ENCODE measurements around the gene PLAC8L1. TPM values are rescaled to one million over a fixed set of nuclear protein-coding genes. Genes with fewer than 3 reads are reported as not detected.

Gene PLAC8L1
- total and polyA plus RNA-seq, 4 donors = 0.46 to 0.51 TPM; not detected in 2

GRCh38 chr5:146076455-146076854 lies 28.9 kb downstream of the PLAC8L1 start:
- 53 to 62% methylated on average over 4 of the region's 4 CpGs for WGBS, 2 donors
- Histone ChIP-seq H3K4me3 (no peak overlapping the region), H3K9me3 (ENCODE audit: control insufficient read depth in 4 of 4, insufficient read depth in 3 of 4, low read length in 3 of 4) (no peaks in the 10 kb centered on the region), H3K27me3 (ENCODE audit: control insufficient read depth in 3 of 3, insufficient read depth in 3 of 3, low read length in 2 of 3) (peaks cover 0 to 34% (median 15%) of the 10 kb centered on the region in 3 donors), H3K9ac (ENCODE audit: insufficient read depth in 1 of 2, low read length in 2 of 2) (no peak overlapping the region), H3K4me1 (ENCODE audit: control insufficient read depth in 5 of 5, insufficient read depth in 5 of 5, low read length in 5 of 5) (peaks cover 0 to 7% (median 1%) of the 10 kb centered on the region in 5 donors), H3K27ac (ENCODE audit: low read depth in 1 of 2, low read length in 1 of 2) (no peak overlapping the region), H3K36me3 (ENCODE audit: control insufficient read depth in 4 of 4, insufficient read depth in 4 of 4, low read length in 4 of 4) (no peaks in the 10 kb centered on the region)
- ATAC-seq (ENCODE audit: insufficient read depth, low FRiP score) (no peak), DNase-seq (no peak)
- TF ChIP-seq CTCF (IDR thresholded peaks at IDR 0.05; ENCODE audit: control extremely low read depth, extremely low read depth) = no peak

- Histone ChIP-seq H3K27ac (ENCODE audit: low read depth in 1 of 2, low read length in 1 of 2) (no peak overlapping the region), H3K36me3 (ENCODE audit: control insufficient read depth in 4 of 4, insufficient read depth in 4 of 4, low read length in 4 of 4) (no peaks in the 10 kb centered on the region), H3K4me3 (no peak overlapping the region), H3K9me3 (ENCODE audit: control insufficient read depth in 4 of 4, insufficient read depth in 3 of 4, low read length in 3 of 4) (no peaks in the 10 kb centered on the region), H3K9ac (ENCODE audit: insufficient read depth in 1 of 2, low read length in 2 of 2) (no peak overlapping the region), H3K27me3 (ENCODE audit: control insufficient read depth in 3 of 3, insufficient read depth in 3 of 3, low read length in 2 of 3) (peaks cover 0 to 34% (median 15%) of the 10 kb centered on the region in 3 donors), H3K4me1 (ENCODE audit: control insufficient read depth in 5 of 5, insufficient read depth in 5 of 5, low read length in 5 of 5) (peaks cover 0 to 8% (median 0%) of the 10 kb centered on the region in 5 donors)
- WGBS, 2 donors = 12 to 31% methylated on average over 4 of the region's 4 CpGs
- DNase-seq (no peak), ATAC-seq (ENCODE audit: insufficient read depth, low FRiP score) (no peak)
- TF ChIP-seq CTCF (IDR thresholded peaks at IDR 0.05; ENCODE audit: control extremely low read depth, extremely low read depth) = no peak
These were observed 29.3 kb downstream of the PLAC8L1 start for GRCh38 chr5:146076028-146076427.

GRCh38 chr5:146073239-146073900 lies 32.0 kb downstream of the PLAC8L1 start:
- H3K9ac ChIP-seq (ENCODE audit: insufficient read depth in 1 of 2, low read length in 2 of 2) = no peak overlapping the region
- H3K4me3 ChIP-seq = no peak overlapping the region
- H3K36me3 ChIP-seq (ENCODE audit: control insufficient read depth in 4 of 4, insufficient read depth in 4 of 4, low read length in 4 of 4) = no peaks in the 10 kb centered on the region
- TF ChIP-seq CTCF (IDR thresholded peaks at IDR 0.05; ENCODE audit: control extremely low read depth, extremely low read depth) = no peak
- no peaks in the 10 kb centered on the region for H3K9me3 ChIP-seq (ENCODE audit: control insufficient read depth in 4 of 4, insufficient read depth in 3 of 4, low read length in 3 of 4)
- H3K27ac ChIP-seq (ENCODE audit: low read depth in 1 of 2, low read length in 1 of 2) = peak overlapping the region in 1 of 2 donors; percentile 70
- DNase-seq = no peak
- no peak for ATAC-seq (ENCODE audit: insufficient read depth, low FRiP score)
- WGBS, 2 donors = 44 to 73% methylated on average over 9 of the region's 9 CpGs
- peaks cover 0 to 14% (median 0%) of the 10 kb centered on the region in 5 donors for H3K4me1 ChIP-seq (ENCODE audit: control insufficient read depth in 5 of 5, insufficient read depth in 5 of 5, low read length in 5 of 5)
- H3K27me3 ChIP-seq (ENCODE audit: control insufficient read depth in 3 of 3, insufficient read depth in 3 of 3, low read length in 2 of 3) = peaks cover 0 to 27% (median 11%) of the 10 kb centered on the region in 3 donors
